GOT3 (cell line): Measurements from ENCODE around the gene SESN3.
"Not testable (repeated sequence)": the region's sequence is repeated elsewhere in the genome, so short reads cannot be mapped to it uniquely, and the experiment has no call there.

ENCODE experiments used
- DNase-seq: peaks from one replicate; lab custom pipeline; 2025; ENCODE audit warnings: mixed read lengths; lab: John Stamatoyannopoulos, UW

Gene SESN3

GRCh38 chr11:95150956-95151684, 79.9 kb downstream of the SESN3 start:
- peak; percentile 47 for DNase-seq

- no peak for DNase-seq
Measured at GRCh38 chr11:95149651-95150364, 81.2 kb downstream of the SESN3 start.

GRCh38 chr11:95148938-95149337, 82.1 kb downstream of the SESN3 start:
- no peak for DNase-seq

GRCh38 chr11:95148406-95148805, 82.6 kb downstream of the SESN3 start:
- DNase-seq: no peak

GRCh38 chr11:95147364-95147905, 83.6 kb downstream of the SESN3 start:
- no peak for DNase-seq

GRCh38 chr11:95145430-95146060, 85.5 kb downstream of the SESN3 start:
- no peak for DNase-seq

- DNase-seq: no peak
Measured at GRCh38 chr11:95144313-95145235, 86.4 kb downstream of the SESN3 start.

GRCh38 chr11:95143106-95143681, 87.8 kb downstream of the SESN3 start:
- DNase-seq: no peak

GRCh38 chr11:95142431-95142830, 88.6 kb downstream of the SESN3 start:
- DNase-seq: no peak

GRCh38 chr11:95140397-95141033, 90.5 kb downstream of the SESN3 start:
- DNase-seq: no peak

GRCh38 chr11:95138448-95138847, 92.6 kb downstream of the SESN3 start:
- DNase-seq: no peak

- DNase-seq: no peak
Measured at GRCh38 chr11:95137299-95137698, 93.7 kb downstream of the SESN3 start.

- DNase-seq: not testable (repeated sequence)
Measured at GRCh38 chr11:95136747-95137146, 94.3 kb downstream of the SESN3 start.

GRCh38 chr11:95135880-95136279, 95.1 kb downstream of the SESN3 start:
- no peak for DNase-seq

GRCh38 chr11:95135155-95135554, 95.8 kb downstream of the SESN3 start:
- no peak for DNase-seq

GRCh38 chr11:95134491-95134890, 96.5 kb downstream of the SESN3 start:
- DNase-seq: no peak

GRCh38 chr11:95132956-95133355, 98.0 kb downstream of the SESN3 start:
- DNase-seq: no peak

- DNase-seq: no peak
Measured at GRCh38 chr11:95128602-95129001, 102.4 kb downstream of the SESN3 start.

- no peak for DNase-seq
Measured at GRCh38 chr11:95123556-95123955, 107.4 kb downstream of the SESN3 start.

- no peak for DNase-seq
Measured at GRCh38 chr11:95121698-95122097, 109.3 kb downstream of the SESN3 start.
